GM12891 (cell line): ENCODE data around the gene OTULINL.

Source experiments
- DNase-seq: peaks from one replicate; pipeline ENCODE4 v3.0.0; 2011; ENCODE audit warnings: low spot score; ENCODE audit not compliant: insufficient read length
- FAIRE-seq: peaks from 2 replicates; lab custom pipeline; 2011; peaks lifted over from hg19 to GRCh38; lab: Jason Lieb, UNC
- PAX5 ChIP-seq: IDR thresholded peaks from 2 replicates; pipeline ENCODE4 v1.6.1; 2011; ENCODE audit warnings: low read length, moderate library complexity, mild to moderate bottlenecking; ENCODE audit not compliant: insufficient read depth, severe bottlenecking
- POLR2A ChIP-seq: IDR thresholded peaks from 2 replicates; pipeline ENCODE4 v1.6.1; 2011; ENCODE audit warnings: low read depth, low read length, control low read depth
- POLR2AphosphoS5 ChIP-seq: IDR thresholded peaks from 2 replicates; pipeline ENCODE4 v1.6.1; 2011; ENCODE audit warnings: low read depth, low read length, control low read depth
- POU2F2 ChIP-seq: IDR thresholded peaks from 2 replicates; pipeline ENCODE4 v1.6.1; 2011; ENCODE audit warnings: low read depth, mild to moderate bottlenecking, control low read depth, low read length, moderate library complexity
- SPI1 ChIP-seq: IDR thresholded peaks from 2 replicates; pipeline ENCODE4 v1.6.1; 2011; ENCODE audit warnings: low read depth, low read length, control low read depth
- TAF1 ChIP-seq: IDR thresholded peaks from 2 replicates; pipeline ENCODE4 v1.6.1; 2011; ENCODE audit warnings: low read depth, low read length, control low read depth

Gene OTULINL

DNA sequence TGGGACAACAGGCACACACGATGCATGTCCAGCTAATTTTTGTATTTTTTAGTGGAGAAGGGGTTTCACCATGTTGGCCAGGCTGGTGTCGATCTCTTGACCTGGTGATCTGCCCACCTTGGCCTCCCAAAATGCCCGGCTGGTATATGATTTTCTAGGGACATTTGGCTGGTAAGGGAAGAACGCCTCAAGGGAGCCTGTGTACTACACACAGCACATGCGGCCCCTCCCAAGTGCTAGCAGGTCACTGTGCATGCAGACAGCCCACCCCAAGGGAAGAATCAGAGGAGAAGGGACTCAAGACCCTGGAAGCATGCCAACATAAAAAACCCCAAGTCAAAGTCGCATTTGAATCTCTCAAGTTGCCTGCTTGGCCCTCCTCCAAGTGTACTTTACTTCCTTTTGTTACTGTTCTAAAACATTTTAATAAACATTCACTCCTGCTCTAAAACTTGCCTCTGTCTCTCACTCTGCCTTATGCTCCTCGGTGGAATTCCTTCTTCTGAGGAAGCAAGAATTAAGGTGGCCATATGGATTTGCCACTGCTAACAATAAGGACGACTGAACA is 24.3 kb upstream of the OTULINL start:
- DNase-seq (no peak), FAIRE-seq (no peak)
- TF ChIP-seq POLR2AphosphoS5 (no peak), POU2F2 (no peak), PAX5 (no peak)

DNA sequence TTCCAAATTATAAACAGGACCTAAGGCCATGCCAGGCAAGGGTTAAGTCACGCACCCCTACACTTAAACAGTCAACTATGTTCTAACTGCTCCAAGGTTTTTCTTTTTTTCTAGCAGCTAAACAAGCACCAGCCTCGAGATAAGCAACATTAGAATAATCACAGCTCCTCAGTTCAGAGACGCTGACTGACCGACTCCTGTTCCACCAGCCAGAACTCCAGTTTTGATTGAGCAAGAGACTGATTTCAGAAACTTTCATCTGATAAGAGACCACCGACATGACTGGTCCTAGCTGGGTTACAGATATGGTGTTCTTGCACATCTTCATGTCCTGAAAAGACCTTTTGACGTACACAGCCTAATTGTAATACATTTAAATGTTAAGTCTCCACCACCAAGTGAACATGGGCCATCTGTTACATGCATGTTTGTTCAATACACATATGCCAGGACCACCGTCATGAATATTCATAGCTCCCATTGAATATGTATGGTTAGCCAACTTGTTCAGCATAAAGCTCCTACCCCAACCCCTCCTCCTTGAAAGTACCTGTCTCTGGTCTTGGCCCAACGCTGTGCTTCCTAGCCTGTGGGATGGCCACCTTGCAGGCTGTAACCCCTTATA is 23.7 kb upstream of the OTULINL start:
- TF ChIP-seq TAF1: no peak
- DNase-seq: no peak
- no peak for FAIRE-seq

DNA sequence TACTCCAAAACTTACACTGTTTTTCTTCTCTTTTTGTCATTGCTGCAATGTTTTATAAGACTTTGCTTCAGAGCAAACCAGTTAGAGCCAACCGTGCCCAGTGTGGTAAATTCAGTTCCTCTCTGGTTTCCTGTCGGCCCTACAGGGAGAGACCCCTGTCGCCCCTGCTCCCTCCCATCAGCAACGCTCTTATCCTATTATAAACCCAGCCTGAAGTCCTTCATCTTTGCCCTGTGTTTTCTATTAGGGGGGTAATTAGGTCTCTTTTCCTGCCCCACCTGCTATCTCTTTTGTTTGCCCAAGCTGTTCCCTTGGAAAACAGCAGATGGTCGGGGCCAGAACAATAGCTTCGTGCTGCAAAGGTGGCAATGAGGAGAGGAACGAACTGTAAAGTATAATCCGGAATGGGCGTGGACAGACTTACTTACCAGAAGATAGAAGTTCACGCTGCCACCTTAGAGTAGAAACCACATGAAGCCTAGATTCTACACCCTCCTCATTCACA is 21.4 kb upstream of the OTULINL start:
- DNase-seq: no peak
- TF ChIP-seq PAX5 (no peak), POLR2AphosphoS5 (no peak), POU2F2 (no peak), POLR2A (no peak), SPI1 (no peak), TAF1 (no peak)
- FAIRE-seq: no peak

DNA sequence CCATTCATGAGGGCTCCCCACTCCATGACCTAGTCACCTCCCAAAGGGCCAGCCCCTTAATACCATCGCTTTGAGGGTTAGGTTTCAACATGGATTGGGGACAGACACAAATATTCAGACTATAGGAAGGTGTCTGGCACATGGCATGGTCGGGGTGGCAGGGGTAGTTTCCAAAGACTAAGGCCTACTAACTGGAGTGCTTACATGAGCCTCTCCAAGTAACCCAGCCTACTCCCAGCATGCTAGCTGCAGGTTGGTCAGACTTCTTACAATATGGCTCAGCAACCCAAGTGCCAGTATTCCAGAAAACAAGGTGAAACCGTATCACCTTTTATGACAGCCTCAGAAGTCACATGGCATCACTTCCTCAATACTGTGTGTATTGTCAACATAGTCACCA is 19.9 kb upstream of the OTULINL start:
- FAIRE-seq (no peak), DNase-seq (no peak)
- TF ChIP-seq TAF1: no peak
- TF ChIP-seq SPI1: no peak
- no peak for TF ChIP-seq PAX5
- TF ChIP-seq POLR2AphosphoS5: no peak
- no peak for TF ChIP-seq POU2F2

DNA sequence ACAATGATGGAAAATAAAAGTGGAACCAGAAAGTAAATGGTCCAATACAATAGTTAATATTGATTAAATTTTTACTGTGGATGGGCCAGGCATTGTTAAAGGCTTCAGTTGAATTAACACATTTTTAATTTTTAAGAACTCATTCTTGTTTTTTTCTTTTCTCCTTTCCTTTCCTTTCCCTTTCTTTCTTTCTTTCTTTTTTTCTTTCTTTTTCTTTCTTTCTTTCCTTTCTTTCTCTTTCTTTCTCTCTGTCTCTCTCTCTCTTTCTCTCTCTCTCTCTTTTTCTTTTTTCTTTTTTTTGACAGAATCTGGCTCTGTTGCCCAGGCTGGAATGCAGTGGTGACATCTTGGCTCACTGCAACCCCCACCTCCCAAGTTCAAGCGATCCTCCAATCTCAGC is 13.3 kb upstream of the OTULINL start:
- FAIRE-seq: no peak
- no peak for DNase-seq
- no peak for TF ChIP-seq POLR2AphosphoS5
- no peak for TF ChIP-seq TAF1
- TF ChIP-seq SPI1: no peak
- no peak for TF ChIP-seq POU2F2
- no peak for TF ChIP-seq PAX5
- no peak for TF ChIP-seq POLR2A

DNA sequence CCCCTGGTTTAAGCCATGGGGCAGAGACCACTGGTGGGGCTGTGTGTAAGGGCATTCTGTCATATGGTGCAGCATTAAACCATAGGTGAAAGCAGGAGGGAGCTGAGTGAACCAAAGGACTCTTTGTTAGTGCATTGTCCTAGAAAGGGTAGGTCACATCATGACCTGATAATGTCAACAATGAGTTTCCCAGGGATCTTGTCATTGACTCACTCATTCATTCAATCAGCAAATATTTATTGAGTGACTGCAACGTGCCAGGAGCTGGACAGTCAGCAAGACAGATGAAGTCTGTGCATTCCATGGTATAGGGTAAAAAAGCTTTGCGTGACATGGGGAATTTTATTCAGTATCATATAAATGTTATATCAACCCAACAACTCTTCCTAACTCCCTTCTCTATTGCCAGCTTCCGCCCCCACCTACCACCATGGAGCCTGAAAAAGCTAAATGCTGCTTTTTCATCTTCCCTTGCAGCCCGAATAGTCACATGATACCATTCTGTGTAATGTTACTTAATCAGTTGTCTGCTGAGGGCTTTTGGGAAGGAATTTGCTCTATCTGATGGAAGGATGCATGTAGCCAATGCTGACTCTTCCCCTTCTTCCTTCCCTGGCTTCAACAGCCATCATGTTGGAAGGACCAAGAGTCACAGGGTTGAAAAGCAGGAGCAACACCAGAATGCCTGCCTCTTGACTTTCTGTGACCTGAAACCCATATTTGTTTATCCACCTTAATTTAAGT is 11.5 kb upstream of the OTULINL start:
- TF ChIP-seq PAX5: no peak
- TF ChIP-seq POLR2AphosphoS5: no peak
- TF ChIP-seq POU2F2: no peak
- TF ChIP-seq POLR2A: no peak
- TF ChIP-seq SPI1: no peak
- no peak for TF ChIP-seq TAF1
- DNase-seq (no peak), FAIRE-seq (no peak)

DNA sequence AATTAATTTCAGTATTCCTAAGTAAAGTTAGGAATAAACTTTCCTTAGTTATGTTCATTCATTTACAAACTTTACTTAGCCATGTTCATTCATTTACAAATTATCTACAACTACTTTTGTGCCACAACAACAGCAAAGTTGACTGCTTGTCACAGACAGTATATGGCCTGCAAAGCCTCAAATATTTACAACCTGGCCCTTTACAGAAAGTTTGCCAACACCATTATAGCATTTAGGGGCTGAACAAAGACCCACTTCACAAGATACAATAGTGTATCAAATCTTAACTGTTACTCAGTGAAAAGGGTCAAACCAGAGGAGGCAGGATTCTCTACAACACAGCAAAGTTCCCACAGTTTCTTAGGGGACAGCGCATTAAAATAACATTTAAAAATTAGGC is 9.7 kb upstream of the OTULINL start:
- DNase-seq (no peak), FAIRE-seq (no peak)
- TF ChIP-seq POLR2AphosphoS5 (no peak), POU2F2 (no peak), TAF1 (no peak)

DNA sequence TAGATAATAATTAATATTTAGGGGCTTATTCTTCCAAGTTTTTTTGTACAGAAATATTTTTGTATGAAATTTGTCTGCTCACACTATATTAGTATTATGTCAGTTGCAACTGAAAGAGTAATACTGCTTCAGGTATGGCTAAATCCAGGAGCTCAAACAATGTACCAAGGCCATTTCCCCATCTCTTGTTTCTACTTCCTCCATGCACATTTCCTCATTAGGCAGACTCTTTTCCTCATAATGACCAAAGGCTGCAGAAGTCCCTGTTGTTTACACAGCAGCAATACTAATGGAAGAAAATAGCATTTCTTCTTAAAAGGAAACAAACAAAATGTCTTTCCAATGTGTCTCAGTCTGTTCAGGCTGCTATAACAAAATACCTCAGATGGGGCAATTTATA is 9.2 kb upstream of the OTULINL start:
- DNase-seq: no peak
- no peak for FAIRE-seq
- TF ChIP-seq POLR2A (no peak), SPI1 (no peak), PAX5 (no peak), POLR2AphosphoS5 (no peak), POU2F2 (no peak), TAF1 (no peak)

DNA sequence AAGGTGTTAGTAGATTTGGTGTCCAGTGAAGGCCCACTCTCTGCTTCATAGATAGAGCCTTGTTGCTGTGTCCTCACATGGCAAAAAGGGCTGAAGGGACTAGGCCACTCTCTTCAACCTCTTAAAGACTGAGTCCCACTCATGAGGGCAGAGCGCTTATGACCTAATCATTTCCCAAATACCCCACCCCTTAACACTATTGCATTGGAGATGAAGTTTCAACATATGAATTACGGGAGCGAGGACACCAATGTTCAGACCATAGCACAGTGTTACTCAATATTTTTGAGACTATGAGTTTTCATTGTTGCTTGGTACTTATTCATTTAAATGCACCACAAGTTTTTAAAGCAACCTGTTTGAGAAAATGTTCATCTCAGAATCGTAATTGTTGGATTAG is 8.8 kb upstream of the OTULINL start:
- FAIRE-seq (no peak), DNase-seq (no peak)
- TF ChIP-seq SPI1: no peak
- no peak for TF ChIP-seq TAF1
- no peak for TF ChIP-seq POLR2AphosphoS5
- no peak for TF ChIP-seq PAX5
- TF ChIP-seq POU2F2: no peak
- no peak for TF ChIP-seq POLR2A

DNA sequence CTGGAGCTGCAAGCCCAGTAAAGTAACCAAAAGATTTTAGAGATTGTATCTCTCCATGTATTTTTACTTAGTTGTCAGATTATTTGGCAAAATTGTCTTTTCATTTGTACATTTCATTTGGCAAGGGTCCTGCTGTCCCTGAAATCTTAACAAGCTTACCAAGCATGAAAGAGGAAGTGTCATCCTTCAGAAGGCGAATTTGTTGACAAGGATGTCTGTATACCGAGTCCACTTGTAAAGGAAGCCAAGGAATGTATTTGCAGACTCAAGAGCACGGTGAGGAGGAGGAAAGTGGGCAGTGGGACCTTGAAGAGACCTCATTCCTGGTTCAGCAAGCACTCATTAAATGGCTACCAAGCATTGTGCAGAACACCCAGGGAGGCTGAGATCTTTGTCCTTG is 7.5 kb upstream of the OTULINL start:
- no peak for FAIRE-seq
- no peak for DNase-seq
- TF ChIP-seq TAF1 (no peak), POLR2AphosphoS5 (no peak), PAX5 (no peak), POU2F2 (no peak), SPI1 (peak; percentile 60; the same call in 1 of the 2 replicates), POLR2A (no peak)
